Trophoblast cell (in vitro differentiated cells and primary cell): Measurements from ENCODE around the gene CACNA1G.

Experiments used
- DNase-seq, 2 donors: peaks; one replicate each; pipeline ENCODE4 v3.0.0-alpha.2; 2016
- H2AFZ ChIP-seq: 2 replicates; pipeline ENCODE4 v1.6.1; 2013; ENCODE audit warnings: low read length, moderate library complexity, mild to moderate bottlenecking; ENCODE audit not compliant: insufficient read depth, poor library complexity
- H2AK5ac ChIP-seq: 2 replicates; pipeline ENCODE4 v1.6.1; 2013; ENCODE audit warnings: mild to moderate bottlenecking, low read length
- H2BK120ac ChIP-seq: 2 replicates; pipeline ENCODE4 v1.6.1; 2013; ENCODE audit warnings: low read length, mild to moderate bottlenecking, moderate library complexity; ENCODE audit not compliant: insufficient read depth, poor library complexity
- H2BK12ac ChIP-seq: 2 replicates; pipeline ENCODE4 v1.6.1; 2013; ENCODE audit warnings: mild to moderate bottlenecking, low read length, moderate library complexity
- H2BK5ac ChIP-seq: 2 replicates; pipeline ENCODE4 v1.6.1; 2013; ENCODE audit warnings: low read length, low read depth, moderate library complexity, mild to moderate bottlenecking; ENCODE audit not compliant: poor library complexity
- H3K14ac ChIP-seq: 2 replicates; pipeline ENCODE4 v1.6.1; 2013; ENCODE audit warnings: mild to moderate bottlenecking, low read length
- H3K18ac ChIP-seq: 2 replicates; pipeline ENCODE4 v1.6.1; 2013; ENCODE audit warnings: mild to moderate bottlenecking, low read length
- H3K23ac ChIP-seq: 2 replicates; pipeline ENCODE4 v1.6.1; 2013; ENCODE audit warnings: low read length
- H3K27ac ChIP-seq: 2 replicates; pipeline ENCODE4 v1.5.1; 2013; ENCODE audit warnings: low read depth, mild to moderate bottlenecking, inconsistent platforms, low read length, moderate library complexity
- H3K27me3 ChIP-seq: 2 replicates; pipeline ENCODE4 v1.6.1; 2013; ENCODE audit warnings: inconsistent platforms, mild to moderate bottlenecking, low read length, moderate library complexity; ENCODE audit not compliant: insufficient read depth
- H3K36me3 ChIP-seq, 2 experiments: 1 replicate in 1 of 2; 2 replicates in 1 of 2; pipeline ENCODE4 v1.6.1; 2013; ENCODE audit warnings: low read length in 2 of 2, mild to moderate bottlenecking in 2 of 2, moderate library complexity in 1 of 2; ENCODE audit not compliant: insufficient read depth in 2 of 2, control insufficient read depth in 1 of 2
- H3K4ac ChIP-seq: 2 replicates; pipeline ENCODE4 v1.6.1; 2013; ENCODE audit warnings: low read depth, mild to moderate bottlenecking, low read length, moderate library complexity
- H3K4me1 ChIP-seq, 2 experiments: 1 replicate in 1 of 2; 2 replicates in 1 of 2; pipeline ENCODE4 v1.6.1; 2013; ENCODE audit warnings: low read length in 2 of 2, mild to moderate bottlenecking in 2 of 2, moderate library complexity in 1 of 2; ENCODE audit not compliant: insufficient read depth in 2 of 2, control insufficient read depth in 1 of 2
- H3K4me2 ChIP-seq: 2 replicates; pipeline ENCODE4 v1.6.1; 2013; ENCODE audit warnings: inconsistent platforms, mild to moderate bottlenecking, low read length, moderate library complexity
- H3K4me3 ChIP-seq: 2 replicates; pipeline ENCODE4 v1.5.1; 2013; ENCODE audit warnings: mild to moderate bottlenecking, low read depth, low read length, inconsistent platforms
- H3K79me1 ChIP-seq: one replicate; pipeline ENCODE4 v1.6.1; 2013; ENCODE audit warnings: low read length
- H3K79me2 ChIP-seq: 2 replicates; pipeline ENCODE4 v1.6.1; 2013; ENCODE audit warnings: low read length, mild to moderate bottlenecking; ENCODE audit not compliant: control insufficient read depth, insufficient read depth, poor library complexity
- H3K9ac ChIP-seq: 2 replicates; pipeline ENCODE4 v1.6.1; 2013; ENCODE audit warnings: mild to moderate bottlenecking, low read length
- H3K9me3 ChIP-seq: 2 replicates; pipeline ENCODE4 v1.6.1; 2013; ENCODE audit warnings: low read depth, mild to moderate bottlenecking, control low read depth, inconsistent platforms, low read length; ENCODE audit not compliant: insufficient read depth
- H4K12ac ChIP-seq: 2 replicates; pipeline ENCODE4 v1.6.1; 2013; ENCODE audit warnings: low read depth, mild to moderate bottlenecking, low read length, moderate library complexity
- H4K8ac ChIP-seq: 2 replicates; pipeline ENCODE4 v1.6.1; 2013; ENCODE audit warnings: low read depth, mild to moderate bottlenecking, low read length, moderate library complexity
- H4K91ac ChIP-seq: one replicate; pipeline ENCODE4 v1.6.1; 2013; ENCODE audit warnings: low read depth, mild to moderate bottlenecking, low read length, moderate library complexity
- WGBS: extraction: QIAGEN DNeasy Blood & Tissue Kit; methylation state at CpG from one replicate; pipeline ENCODE4 v1.1.7; 2013; ENCODE audit warnings: missing lambda C conversion rate; ENCODE audit not compliant: insufficient read length, insufficient coverage; ENCODE audit errors: extremely low coverage; 5-methylcytosine and 5-hydroxymethylcytosine counted together

CACNA1G gene

DNA sequence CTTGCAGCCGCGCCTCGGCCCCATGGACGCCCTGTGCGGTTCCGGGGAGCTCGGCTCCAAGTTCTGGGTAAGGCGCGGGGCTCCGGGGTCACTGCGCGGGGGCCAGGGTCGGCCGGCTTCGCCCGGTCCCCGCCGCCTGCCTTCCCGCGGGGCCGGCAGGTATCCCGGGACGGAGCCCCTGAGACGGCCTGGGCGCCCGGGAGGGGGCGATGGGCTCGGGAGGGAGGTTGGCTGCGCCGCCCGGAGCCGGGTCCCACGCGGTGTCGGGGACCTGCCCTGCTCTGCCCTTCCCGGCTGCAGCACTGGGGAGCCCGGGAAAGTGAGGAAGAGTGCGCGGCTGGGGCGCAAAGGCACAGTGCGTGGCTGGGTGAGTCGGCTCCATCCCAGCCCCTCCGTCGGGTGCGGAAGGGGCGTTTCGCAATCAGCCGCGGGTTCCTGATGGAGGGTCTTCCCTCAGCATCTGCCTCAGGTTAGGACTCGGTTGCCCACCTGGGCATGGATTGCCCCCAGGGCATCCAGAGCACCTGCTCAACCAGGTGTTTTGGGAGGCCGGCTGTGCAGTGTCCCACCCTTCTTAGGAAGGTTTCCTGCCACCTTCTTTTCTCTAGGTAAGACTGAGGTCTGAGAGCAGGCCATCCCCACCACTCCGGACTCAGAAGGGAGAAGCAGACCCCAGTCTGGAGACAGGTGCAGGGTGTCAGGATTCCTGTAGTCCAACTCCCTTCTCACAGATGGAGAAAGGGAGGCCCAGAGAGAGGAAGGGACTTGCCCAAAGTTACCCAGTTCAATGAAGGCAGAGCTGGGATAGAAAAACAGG, 74.6 kb downstream of the CACNA1G start:
- Histone ChIP-seq H3K36me3 (no peaks in the 10 kb centered on the region), H3K27ac (no peak overlapping the region), H3K27me3 (peaks cover 33% of the 10 kb centered on the region), H3K79me1 (peaks cover 3% of the 10 kb centered on the region), H3K9me3 (no peaks in the 10 kb centered on the region), H3K79me2 (no peaks in the 10 kb centered on the region), H3K9ac (no peak overlapping the region), H3K4ac (no peak overlapping the region), H2BK120ac (no peak overlapping the region), H2AFZ (no peak overlapping the region), H3K4me2 (peak overlapping the region; percentile 50), H3K18ac (no peak overlapping the region), H4K12ac (no peak overlapping the region), H2AK5ac (no peak overlapping the region), H3K4me1 (peaks cover 14 to 21% of the 10 kb centered on the region in 2 experiments), H4K8ac (no peak overlapping the region), H4K91ac (no peak overlapping the region), H2BK5ac (no peak overlapping the region), H3K4me3 (no peak overlapping the region), H2BK12ac (no peak overlapping the region), H3K23ac (no peak overlapping the region), H3K14ac (no peak overlapping the region)
- no CpG with 5 or more reads among the region's 52 CpGs for WGBS
- DNase-seq, result no peak

DNA sequence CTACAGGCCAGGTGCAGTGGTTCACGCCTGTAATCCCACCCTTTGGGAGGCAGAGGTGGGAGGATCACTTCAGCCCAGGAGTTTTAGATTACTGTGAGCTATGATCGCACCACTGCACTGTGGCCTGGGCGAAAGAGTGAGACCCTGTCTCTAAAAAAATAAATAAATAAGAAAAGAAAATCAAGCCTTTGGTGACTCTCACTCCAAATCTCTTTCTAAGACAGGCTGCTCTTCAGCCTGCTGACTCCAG, 75.1 kb downstream of the CACNA1G start:
- H3K27me3 ChIP-seq, result peaks cover 33% of the 10 kb centered on the region
- no peak overlapping the region for H2BK12ac ChIP-seq
- no peak overlapping the region for H3K14ac ChIP-seq
- H4K12ac ChIP-seq, result no peak overlapping the region
- H3K27ac ChIP-seq, result no peak overlapping the region
- H3K9ac ChIP-seq, result no peak overlapping the region
- no peak overlapping the region for H3K4me2 ChIP-seq
- H3K4ac ChIP-seq, result no peak overlapping the region
- H4K91ac ChIP-seq, result no peak overlapping the region
- no peak for DNase-seq
- no peak overlapping the region for H3K4me3 ChIP-seq
- no peaks in the 10 kb centered on the region for H3K9me3 ChIP-seq
- H3K4me1 ChIP-seq, result peaks cover 17 to 25% of the 10 kb centered on the region in 2 experiments
- H3K36me3 ChIP-seq, result no peaks in the 10 kb centered on the region
- H2BK5ac ChIP-seq, result no peak overlapping the region
- H3K79me2 ChIP-seq, result no peaks in the 10 kb centered on the region
- H2AFZ ChIP-seq, result no peak overlapping the region
- no peak overlapping the region for H3K18ac ChIP-seq
- H3K79me1 ChIP-seq, result peaks cover 4% of the 10 kb centered on the region
- H4K8ac ChIP-seq, result no peak overlapping the region
- H3K23ac ChIP-seq, result no peak overlapping the region
- no peak overlapping the region for H2BK120ac ChIP-seq
- WGBS, result no CpG with 5 or more reads among the region's 3 CpGs
- no peak overlapping the region for H2AK5ac ChIP-seq

DNA sequence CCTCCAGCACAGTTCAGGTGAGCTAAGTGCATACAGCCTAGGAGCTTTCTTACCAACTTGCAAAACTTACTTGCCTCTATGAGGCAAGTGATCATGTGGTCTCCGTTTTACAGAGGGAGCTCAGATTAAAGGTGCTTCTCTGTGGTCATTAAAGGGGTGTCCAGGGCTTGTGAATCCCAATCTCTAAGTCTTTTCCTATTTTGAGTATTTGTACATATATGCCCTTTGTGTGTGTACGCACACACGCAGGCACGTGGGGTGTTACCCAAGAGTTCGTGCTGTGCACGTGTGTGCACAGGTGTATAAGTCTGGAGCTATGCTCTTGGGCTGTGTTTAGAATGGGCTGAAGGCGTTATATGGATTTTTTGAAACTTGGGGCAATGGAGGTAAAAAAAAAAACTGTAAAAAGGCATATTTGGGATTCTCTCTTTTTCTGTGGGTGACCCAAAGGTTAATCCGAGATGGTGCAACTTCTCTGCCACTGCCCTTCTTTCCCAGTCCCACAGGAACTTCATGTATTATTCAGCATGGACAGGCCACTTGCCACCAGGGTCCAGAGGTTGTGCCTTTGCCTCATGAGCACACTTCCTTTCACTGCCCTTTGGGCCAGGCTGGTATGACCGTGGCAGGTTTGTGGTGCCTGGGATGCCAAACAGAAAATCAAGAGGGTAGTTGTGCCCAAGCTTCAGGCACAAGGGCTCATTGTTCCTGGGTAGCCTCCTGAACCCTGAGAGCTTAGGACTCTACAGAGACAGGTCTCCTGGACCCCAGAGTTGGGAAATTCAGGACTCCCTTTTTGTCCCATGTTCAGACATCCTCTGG, 75.7 kb downstream of the CACNA1G start:
- Histone ChIP-seq H3K79me1 (peaks cover 4% of the 10 kb centered on the region), H3K4me2 (no peak overlapping the region)
- WGBS, result no CpG with 5 or more reads among the region's 9 CpGs

DNA sequence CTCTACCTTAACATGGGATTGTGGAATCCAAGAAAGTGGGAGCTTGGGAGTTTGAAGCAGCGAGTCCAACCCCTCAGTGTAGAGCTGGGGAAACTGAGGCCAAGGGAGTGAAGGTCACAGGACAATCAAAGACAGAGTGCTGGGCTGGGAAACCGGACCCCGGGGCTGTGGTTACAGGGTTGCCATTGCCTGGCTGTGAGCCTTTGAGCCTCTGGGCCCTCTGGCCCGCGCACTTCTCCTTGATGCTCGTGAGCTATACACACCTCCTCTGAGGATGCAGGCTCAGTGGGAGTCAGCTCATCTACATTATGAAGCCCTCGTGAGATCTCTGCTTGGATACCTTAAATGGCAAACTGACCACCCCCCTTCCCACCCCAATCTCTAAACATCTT, 76.3 kb downstream of the CACNA1G start:
- peaks cover 4% of the 10 kb centered on the region for H3K79me1 ChIP-seq
- no peak overlapping the region for H4K12ac ChIP-seq
- no CpG with 5 or more reads among the region's 7 CpGs for WGBS
- no peak overlapping the region for H3K4ac ChIP-seq
- no peak overlapping the region for H4K91ac ChIP-seq
- no peaks in the 10 kb centered on the region for H3K9me3 ChIP-seq
- H2AFZ ChIP-seq, result no peak overlapping the region
- H2BK12ac ChIP-seq, result no peak overlapping the region
- H2BK5ac ChIP-seq, result no peak overlapping the region
- H3K4me2 ChIP-seq, result no peak overlapping the region
- H2AK5ac ChIP-seq, result no peak overlapping the region
- no peak overlapping the region for H2BK120ac ChIP-seq
- H3K9ac ChIP-seq, result no peak overlapping the region
- no peak for DNase-seq
- H4K8ac ChIP-seq, result no peak overlapping the region
- H3K36me3 ChIP-seq, result no peaks in the 10 kb centered on the region
- H3K4me1 ChIP-seq, result peaks cover 21 to 29% of the 10 kb centered on the region in 2 experiments
- H3K14ac ChIP-seq, result no peak overlapping the region
- no peak overlapping the region for H3K18ac ChIP-seq
- peaks cover 33% of the 10 kb centered on the region for H3K27me3 ChIP-seq
- H3K79me2 ChIP-seq, result no peaks in the 10 kb centered on the region
- H3K4me3 ChIP-seq, result no peak overlapping the region
- no peak overlapping the region for H3K27ac ChIP-seq
- H3K23ac ChIP-seq, result no peak overlapping the region

More for the DNA sequence above, 75.7 kb downstream of the CACNA1G start:
- Histone ChIP-seq H3K4ac (no peak overlapping the region), H2BK120ac (no peak overlapping the region), H3K9ac (no peak overlapping the region), H3K4me1 (peaks cover 21 to 30% of the 10 kb centered on the region in 2 experiments), H3K14ac (no peak overlapping the region), H2AFZ (no peak overlapping the region), H3K9me3 (no peaks in the 10 kb centered on the region), H3K4me3 (no peak overlapping the region), H4K8ac (no peak overlapping the region), H3K23ac (no peak overlapping the region), H3K27me3 (peaks cover 33% of the 10 kb centered on the region), H3K79me2 (no peaks in the 10 kb centered on the region), H2BK5ac (no peak overlapping the region), H3K18ac (no peak overlapping the region), H4K91ac (no peak overlapping the region), H2BK12ac (no peak overlapping the region), H2AK5ac (no peak overlapping the region), H4K12ac (no peak overlapping the region), H3K36me3 (no peaks in the 10 kb centered on the region), H3K27ac (no peak overlapping the region)
- DNase-seq, result no peak
